Prostate gland (tissue), 2 donors: Measurements from ENCODE around the gene SETD3. TPM values are rescaled to one million over a fixed set of nuclear protein-coding genes. Genes with fewer than 3 reads are reported as not detected.

Experiments used
- DNase-seq: peaks from one replicate; pipeline ENCODE4 v3.0.0-alpha.2; 2019; ENCODE audit warnings: low spot score
- H3K27ac ChIP-seq, 2 donors: fragments of 200-600 bp; sonication (generic); 2 replicates each; pipeline ENCODE4 v1.5.1; 2017 to 2019
- H3K27me3 ChIP-seq: fragments of 200-600 bp; sonication (generic); replicated peaks from 2 replicates; pipeline ENCODE4 v1.5.1; 2019; ENCODE audit not compliant: insufficient read depth
- H3K36me3 ChIP-seq, 2 donors: fragments of 200-600 bp; sonication (generic); 1 replicate in 1 of 2; 2 replicates in 1 of 2; pipeline versions ENCODE4 v1.5.1 to v1.8.1; 2017 to 2019
- H3K4me1 ChIP-seq: fragments of 200-600 bp; sonication (generic); replicated peaks from 2 replicates; pipeline ENCODE4 v1.5.1; 2019
- H3K4me3 ChIP-seq, 2 donors: fragments of 200-600 bp; sonication (generic); 2 replicates each; pipeline ENCODE4 v1.5.1; 2017 to 2019
- H3K9me3 ChIP-seq: fragments of 200-600 bp; sonication (generic); 2 replicates; pipeline ENCODE4 v1.5.1; 2017
- CTCF ChIP-seq, 4 experiments: fragments of 200-600 bp in 2 of 4; fragments of 450-650 bp in 2 of 4; sonication (generic) in 2 of 4; IDR thresholded peaks; 1 replicate in 3 of 4; 2 replicates in 1 of 4; pipeline ENCODE4 v1.5.1; 2016 to 2019; ENCODE audit warnings: antibody characterized with exemption in 4 of 4, mild to moderate bottlenecking in 2 of 4, moderate library complexity in 2 of 4
- POLR2A ChIP-seq: fragments of 450-650 bp; IDR thresholded peaks from one replicate; pipeline ENCODE4 v1.6.1; 2016; ENCODE audit warnings: antibody characterized with exemption, mild to moderate bottlenecking
- POLR2AphosphoS5 ChIP-seq: sonication (generic); formaldehyde crosslinking; IDR thresholded peaks from one replicate; pipeline ENCODE4 v1.6.1; 2017; ENCODE audit warnings: antibody characterized with exemption
- WGBS: methylation state at CpG from one replicate; pipeline ENCODE4 v1.1.5; 2018; 5-methylcytosine and 5-hydroxymethylcytosine counted together
- intact Hi-C: fragments of 100-400 bp; cut with DNase I; formaldehyde crosslinking; loops from one replicate; pipeline ENCODE4 v1.14.2; 2022
- total RNA-seq, 2 donors: library from RNA; depleted of rRNA; stranded (reverse); fragments of >200 nt; gene quantifications; one replicate each; pipeline ENCODE4 v1.1.0, GENCODE V29; 2016

The SETD3 gene
- total RNA-seq, 2 donors from 2014 or later, result 59.5 to 106 TPM

- H3K36me3 ChIP-seq, result no peaks in the 10 kb centered on the region
- DNase-seq, result no peak
- intact Hi-C loops, result no loop called here
- H3K9me3 ChIP-seq, result no peaks in the 10 kb centered on the region
- H3K4me1 ChIP-seq, result no peaks in the 10 kb centered on the region
- H3K27ac ChIP-seq, result no peak overlapping the region
- H3K4me3 ChIP-seq, result no peak overlapping the region
- WGBS, result 71% methylated on average over 20 of the region's 20 CpGs
- H3K27me3 ChIP-seq, result peaks cover 9% of the 10 kb centered on the region
- no peak for TF ChIP-seq CTCF (IDR thresholded peaks at IDR 0.05)
- no peak for TF ChIP-seq POLR2AphosphoS5
- no peak for TF ChIP-seq POLR2A
Measured at GRCh38 chr14:99384450-99385417, 95.9 kb downstream of the SETD3 start.

- no peaks in the 10 kb centered on the region for H3K9me3 ChIP-seq
- intact Hi-C loops, result no loop called here
- DNase-seq, result no peak
- 84% methylated on average over 35 of the region's 36 CpGs for WGBS
- peaks cover 9% of the 10 kb centered on the region for H3K27me3 ChIP-seq
- H3K36me3 ChIP-seq, result no peaks in the 10 kb centered on the region
- TF ChIP-seq POLR2A, result no peak
- no peak for TF ChIP-seq POLR2AphosphoS5
- TF ChIP-seq CTCF (IDR thresholded peaks at IDR 0.05), result no peak
- H3K4me1 ChIP-seq, result no peaks in the 10 kb centered on the region
- no peak overlapping the region for H3K4me3 ChIP-seq
- no peak overlapping the region for H3K27ac ChIP-seq
Measured at GRCh38 chr14:99383472-99384449, 96.9 kb downstream of the SETD3 start.

GRCh38 chr14:99382781-99383471, 97.7 kb downstream of the SETD3 start:
- WGBS, result 85% methylated on average over 18 of the region's 18 CpGs
- Histone ChIP-seq H3K27me3 (peaks cover 9% of the 10 kb centered on the region), H3K27ac (no peak overlapping the region), H3K4me1 (no peaks in the 10 kb centered on the region), H3K9me3 (no peaks in the 10 kb centered on the region), H3K4me3 (no peak overlapping the region), H3K36me3 (no peaks in the 10 kb centered on the region)
- intact Hi-C loops, result no loop called here
- no peak for DNase-seq
- no peak for TF ChIP-seq POLR2AphosphoS5
- TF ChIP-seq POLR2A, result no peak
- no peak for TF ChIP-seq CTCF (IDR thresholded peaks at IDR 0.05)

- TF ChIP-seq POLR2A, result no peak
- TF ChIP-seq POLR2AphosphoS5, result no peak
- no peak for TF ChIP-seq CTCF (IDR thresholded peaks at IDR 0.05)
- H3K4me3 ChIP-seq, result no peak overlapping the region
- H3K36me3 ChIP-seq, result no peaks in the 10 kb centered on the region
- peaks cover 9% of the 10 kb centered on the region for H3K27me3 ChIP-seq
- H3K27ac ChIP-seq, result no peak overlapping the region
- no peaks in the 10 kb centered on the region for H3K4me1 ChIP-seq
- 59% methylated on average over 16 of the region's 16 CpGs for WGBS
- intact Hi-C loops, result no loop called here
- no peak for DNase-seq
- no peaks in the 10 kb centered on the region for H3K9me3 ChIP-seq
Measured at GRCh38 chr14:99382071-99382470, 98.6 kb downstream of the SETD3 start.
